ENCODE data around the gene BCDIN3D. TPM values are rescaled to one million over a fixed set of nuclear protein-coding genes. Genes with fewer than 3 reads are reported as not detected.

Gene BCDIN3D
- total RNA-seq, 1 donor = 5.4 TPM

GRCh38 chr12:49882851-49883464, 40.1 kb upstream of the BCDIN3D start:
- Histone ChIP-seq H3K79me2 (ENCODE audit: insufficient read depth, low read length) (no peaks in the 10 kb centered on the region), H3K36me3 (ENCODE audit: insufficient read depth, low read length) (no peaks in the 10 kb centered on the region), H3K4me2 (ENCODE audit: insufficient read depth, low read length) (no peak overlapping the region), H3K9me3 (ENCODE audit: low read depth, low read length) (no peaks in the 10 kb centered on the region), H3K27ac (ENCODE audit: low read depth, low read length) (no peak overlapping the region), H3K27me3 (ENCODE audit: insufficient read depth, low read length) (peaks cover 26% of the 10 kb centered on the region), H3K4me1 (ENCODE audit: insufficient read depth, low read length) (no peaks in the 10 kb centered on the region), H4K20me1 (ENCODE audit: insufficient read depth, low read length) (no peaks in the 10 kb centered on the region), H3K4me3 (ENCODE audit: insufficient read depth, low read length) (no peak overlapping the region), H2AFZ (ENCODE audit: low read length) (no peak overlapping the region)
- peak; percentile 31 for DNase-seq (ENCODE audit: insufficient read length, low spot score, missing footprints)
- TF ChIP-seq CTCF (IDR thresholded peaks at IDR 0.05; ENCODE audit: extremely low read depth, low read depth, low read length) = no peak

- TF ChIP-seq CTCF (IDR thresholded peaks at IDR 0.05; ENCODE audit: extremely low read depth, low read depth, low read length) = no peak
- no peaks in the 10 kb centered on the region for H3K36me3 ChIP-seq (ENCODE audit: insufficient read depth, low read length)
Measured at GRCh38 chr12:49882248-49882850, 39.4 kb upstream of the BCDIN3D start.

GRCh38 chr12:49881415-49882247, 38.7 kb upstream of the BCDIN3D start:
- no peaks in the 10 kb centered on the region for H3K9me3 ChIP-seq (ENCODE audit: low read depth, low read length)
- H2AFZ ChIP-seq (ENCODE audit: low read length) = no peak overlapping the region
- DNase-seq (ENCODE audit: insufficient read length, low spot score, missing footprints) = no peak
- H3K4me2 ChIP-seq (ENCODE audit: insufficient read depth, low read length) = no peak overlapping the region
- H3K79me2 ChIP-seq (ENCODE audit: insufficient read depth, low read length) = no peaks in the 10 kb centered on the region
- H3K27ac ChIP-seq (ENCODE audit: low read depth, low read length) = no peak overlapping the region
- no peak for TF ChIP-seq CTCF (IDR thresholded peaks at IDR 0.05; ENCODE audit: extremely low read depth, low read depth, low read length)
- no peaks in the 10 kb centered on the region for H4K20me1 ChIP-seq (ENCODE audit: insufficient read depth, low read length)
- no peaks in the 10 kb centered on the region for H3K4me1 ChIP-seq (ENCODE audit: insufficient read depth, low read length)
- H3K36me3 ChIP-seq (ENCODE audit: insufficient read depth, low read length) = no peaks in the 10 kb centered on the region
- peaks cover 13% of the 10 kb centered on the region for H3K27me3 ChIP-seq (ENCODE audit: insufficient read depth, low read length)
- H3K4me3 ChIP-seq (ENCODE audit: insufficient read depth, low read length) = no peak overlapping the region

More at GRCh38 chr12:49882248-49882850, 39.4 kb upstream of the BCDIN3D start:
- no peaks in the 10 kb centered on the region for H3K4me1 ChIP-seq (ENCODE audit: insufficient read depth, low read length)
- DNase-seq (ENCODE audit: insufficient read length, low spot score, missing footprints) = peak; percentile 73
- no peak overlapping the region for H2AFZ ChIP-seq (ENCODE audit: low read length)
- H3K79me2 ChIP-seq (ENCODE audit: insufficient read depth, low read length) = no peaks in the 10 kb centered on the region
- peaks cover 20% of the 10 kb centered on the region for H3K27me3 ChIP-seq (ENCODE audit: insufficient read depth, low read length)
- H3K27ac ChIP-seq (ENCODE audit: low read depth, low read length) = no peak overlapping the region
- no peak overlapping the region for H3K4me3 ChIP-seq (ENCODE audit: insufficient read depth, low read length)
- H4K20me1 ChIP-seq (ENCODE audit: insufficient read depth, low read length) = no peaks in the 10 kb centered on the region
- H3K4me2 ChIP-seq (ENCODE audit: insufficient read depth, low read length) = no peak overlapping the region
- H3K9me3 ChIP-seq (ENCODE audit: low read depth, low read length) = no peaks in the 10 kb centered on the region
